HG03159 (cell line): ENCODE data around the gene EMX1.
"Not testable (repeated sequence)": the region's sequence is repeated elsewhere in the genome, so short reads cannot be mapped to it uniquely, and the experiment has no call there.

Experiments
- ATAC-seq: cut with Tn5 transposase; IDR thresholded peaks from one replicate; pipeline ENCODE4 v1.9.1; 2021; ENCODE audit warnings: mild to moderate bottlenecking, moderate library complexity; ENCODE audit not compliant: unreplicated experiment

EMX1 gene

DNA sequence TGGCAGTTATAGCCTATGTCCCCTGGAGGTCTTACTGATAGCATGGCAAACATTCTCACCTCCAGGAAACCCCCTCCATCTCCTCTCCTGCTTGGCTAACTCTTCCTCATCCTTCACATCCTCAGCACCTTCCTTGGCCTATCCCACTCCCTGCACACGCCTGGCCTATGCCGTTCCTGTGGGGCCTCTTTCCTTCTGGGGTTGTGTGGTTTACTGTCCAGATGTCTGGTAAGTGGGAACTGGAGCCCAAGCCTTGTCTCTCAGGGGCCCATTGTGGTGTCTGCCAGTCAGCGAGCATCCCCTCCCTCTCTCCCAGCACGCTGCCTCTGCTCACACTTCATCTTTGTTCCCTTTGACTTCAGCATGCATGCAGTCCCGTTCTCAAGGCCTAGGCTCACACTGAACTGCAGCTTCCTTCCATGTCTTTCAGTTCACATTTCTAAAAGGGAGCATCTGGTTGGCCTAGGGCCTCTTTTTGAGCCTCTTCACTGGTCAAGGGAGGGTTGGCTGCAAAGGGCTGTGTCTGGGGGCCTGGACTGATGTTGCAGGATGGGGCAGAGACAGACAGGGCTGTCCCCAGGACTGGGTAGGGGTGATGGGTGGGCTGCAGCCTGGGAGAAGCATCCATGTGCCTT is 17.0 kb upstream of the EMX1 start:
- no peak for ATAC-seq

DNA sequence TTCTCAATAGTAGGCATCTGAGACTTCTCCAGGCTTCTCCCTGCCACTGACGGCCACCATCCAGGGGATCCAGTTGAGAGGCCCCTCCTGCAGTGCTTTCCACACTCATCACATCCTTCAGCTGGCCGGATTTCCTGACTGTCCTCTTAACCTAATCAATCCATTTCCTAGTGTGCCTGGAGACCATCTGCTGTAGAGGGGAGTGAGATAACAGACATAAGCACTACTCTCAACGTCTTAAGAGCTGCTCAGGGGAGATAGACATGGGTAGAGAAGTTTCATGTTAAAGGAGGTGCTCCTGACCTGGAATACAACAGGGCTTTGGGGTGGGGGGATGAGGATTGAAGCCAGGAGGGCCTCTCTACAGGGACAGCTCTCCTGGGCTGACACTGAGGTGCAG is 15.9 kb upstream of the EMX1 start:
- no peak for ATAC-seq

DNA sequence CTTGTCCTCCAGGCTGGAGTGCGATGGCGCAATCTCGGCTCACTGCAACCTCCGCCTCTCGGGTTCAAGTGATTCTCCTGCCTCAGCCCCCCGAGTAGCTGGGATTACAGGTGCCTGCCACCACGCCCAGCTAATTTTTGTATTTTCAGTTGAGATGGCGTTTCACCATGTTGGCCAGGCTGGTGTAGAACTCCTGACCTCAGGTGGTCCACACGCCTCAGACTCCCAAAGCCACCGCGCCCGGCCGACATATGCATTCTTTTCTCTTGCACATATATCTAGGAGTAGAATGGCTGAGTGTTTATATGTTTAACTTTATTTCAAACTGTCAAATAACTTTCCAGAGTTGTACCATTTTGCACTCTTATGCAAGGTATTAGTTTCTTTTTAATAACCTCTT is 9.9 kb upstream of the EMX1 start:
- not testable (repeated sequence) for ATAC-seq

DNA sequence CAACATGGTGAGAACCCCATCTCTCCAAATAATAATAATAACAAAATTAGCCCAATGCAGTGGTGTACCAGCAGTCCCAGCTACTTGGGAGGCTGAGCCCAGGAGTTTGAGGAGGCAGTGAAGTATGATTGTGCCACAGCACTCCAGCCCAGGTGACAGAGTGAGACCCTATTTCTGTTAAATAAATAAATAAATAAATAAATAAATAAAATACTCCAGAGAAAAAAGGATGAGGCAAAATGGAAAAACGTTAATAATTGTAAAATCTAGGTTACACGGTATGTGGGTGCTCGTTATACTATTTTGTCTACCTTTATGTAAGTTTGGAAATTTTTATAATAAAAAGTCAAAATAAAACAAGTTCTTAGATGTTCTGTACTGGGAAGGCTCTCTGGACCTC is 8.6 kb upstream of the EMX1 start:
- no peak for ATAC-seq

DNA sequence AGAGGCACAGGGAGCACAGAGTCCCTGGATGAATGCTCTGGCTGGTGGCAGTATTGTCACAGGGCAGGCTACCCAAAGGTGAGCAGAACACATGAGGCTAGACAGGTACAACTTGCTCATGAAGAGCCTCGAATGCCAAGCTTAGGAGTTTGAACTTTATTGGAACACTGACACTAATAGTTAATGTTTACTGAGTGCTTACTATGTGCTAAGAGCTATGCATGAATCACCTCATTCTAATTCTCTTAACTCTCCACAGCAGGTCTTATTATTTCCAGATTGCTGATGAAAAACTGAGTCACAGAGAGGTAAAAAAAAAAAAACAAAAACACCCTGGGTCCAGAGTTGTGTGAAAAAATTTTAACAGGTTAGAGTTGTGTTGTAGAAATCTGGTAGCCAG is 6.1 kb upstream of the EMX1 start:
- no peak for ATAC-seq

DNA sequence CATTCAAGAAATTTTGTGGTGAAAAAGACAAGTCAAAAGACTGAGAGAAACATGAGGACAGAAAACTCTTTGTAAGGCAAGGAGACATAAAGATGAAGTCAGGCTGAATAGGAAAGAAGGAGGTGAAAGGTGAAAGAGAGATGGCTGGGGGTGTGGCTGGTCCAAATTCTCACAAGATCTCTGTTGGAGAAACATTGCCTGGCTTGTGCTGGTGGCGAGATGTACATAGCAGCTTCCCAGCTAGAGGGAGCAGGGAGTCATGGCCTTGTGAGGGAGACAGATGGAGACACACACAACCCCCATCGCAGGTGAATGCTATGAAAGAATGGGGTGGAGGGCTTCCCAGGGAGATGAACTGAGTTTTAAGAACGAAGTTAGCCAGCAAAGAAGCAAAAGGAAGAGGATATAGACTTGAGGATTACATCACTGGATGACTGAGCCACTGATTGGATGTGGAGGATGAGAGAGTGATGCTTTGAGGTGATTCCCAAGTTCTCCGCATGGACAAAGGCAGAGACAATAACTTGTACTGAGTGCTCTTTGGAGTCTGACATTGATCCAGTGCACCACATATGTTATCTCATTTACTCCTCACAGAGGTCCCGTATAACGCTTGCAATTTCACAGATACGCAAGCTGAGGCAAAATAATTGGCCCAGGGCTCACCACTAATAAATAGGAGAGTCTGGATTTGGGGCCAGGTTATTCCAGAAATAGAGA is 3.7 kb upstream of the EMX1 start:
- ATAC-seq: no peak

DNA sequence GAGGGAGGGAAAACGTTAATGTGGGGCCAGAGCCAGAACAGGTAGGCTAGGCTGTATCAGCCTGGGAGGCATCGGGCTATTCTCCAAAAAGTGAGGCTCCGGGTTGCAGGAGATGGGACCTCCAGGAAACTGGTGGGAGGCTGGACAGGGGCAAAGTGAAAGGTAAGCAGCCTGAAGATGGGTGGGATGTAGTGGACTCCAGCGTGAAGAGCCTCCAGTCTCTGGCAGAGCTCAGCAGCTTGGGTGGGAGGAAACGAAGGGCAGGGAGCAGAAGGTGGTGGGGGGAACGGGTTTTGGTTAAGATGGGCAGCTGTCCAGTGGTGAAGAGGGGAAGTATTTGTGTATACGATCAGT is 3.1 kb upstream of the EMX1 start:
- ATAC-seq: no peak

DNA sequence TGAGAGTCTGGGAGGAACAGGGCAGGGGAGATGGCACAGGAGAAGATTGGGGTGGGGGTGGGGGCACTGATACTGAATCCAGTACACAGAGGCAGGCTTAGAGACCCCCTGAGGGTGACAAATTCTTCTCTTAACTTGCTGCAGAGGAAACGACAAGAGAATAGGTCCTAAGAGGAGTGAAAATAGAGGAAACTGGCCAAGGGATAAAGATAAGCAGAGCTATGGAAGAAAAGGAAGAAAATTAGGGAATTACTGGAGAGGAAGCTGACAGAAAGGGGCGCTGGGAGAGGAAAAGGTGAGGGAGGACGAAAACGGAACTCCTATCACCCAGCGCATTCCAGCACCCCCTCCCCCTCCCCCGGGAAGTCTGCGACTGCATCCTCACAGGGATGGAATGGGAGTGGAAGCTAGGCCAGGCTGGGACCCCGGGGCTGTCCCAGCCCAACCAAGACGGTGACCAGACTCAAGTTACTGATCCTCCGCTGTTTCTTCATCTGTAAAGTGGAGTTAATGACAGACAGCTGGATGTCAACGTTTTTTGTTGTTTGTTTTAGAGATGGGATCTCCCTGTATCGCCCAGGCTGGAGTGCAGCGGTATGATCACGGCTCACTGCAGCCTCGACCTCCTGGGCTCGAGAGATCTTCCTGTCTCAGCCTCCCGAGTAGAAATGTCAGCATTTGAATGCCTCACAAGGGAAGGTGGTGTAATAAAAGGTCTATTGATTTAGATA is 2.6 kb upstream of the EMX1 start:
- ATAC-seq: no peak

DNA sequence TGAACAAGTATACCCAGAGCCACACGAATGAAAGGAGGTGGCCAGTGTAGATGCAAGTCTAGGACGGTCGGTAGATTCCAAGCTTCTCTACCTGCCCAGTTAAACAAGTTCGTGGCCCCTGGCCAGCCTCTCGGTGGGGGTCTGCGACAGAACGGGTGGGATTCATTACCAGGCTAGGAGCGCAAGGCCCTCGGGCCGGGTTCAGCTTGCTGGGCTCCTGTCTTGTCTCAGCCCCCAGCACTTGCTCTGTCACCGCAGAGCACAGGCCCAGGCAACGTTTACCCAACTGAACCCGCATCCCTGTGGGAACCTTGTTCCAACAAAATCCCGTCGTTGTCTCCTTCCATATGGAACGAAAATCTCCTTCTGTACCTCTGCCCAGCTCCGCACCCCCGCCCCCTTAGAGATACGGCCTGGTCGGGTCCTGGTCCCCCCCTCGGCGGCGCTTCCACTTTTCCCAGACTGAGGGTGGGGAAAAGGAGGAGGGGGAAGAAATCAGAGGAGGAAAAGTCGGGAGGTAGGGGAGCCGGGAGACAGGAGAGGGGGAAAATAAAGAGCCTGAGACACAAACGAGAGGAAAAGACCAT is 1.9 kb upstream of the EMX1 start:
- no peak for ATAC-seq

DNA sequence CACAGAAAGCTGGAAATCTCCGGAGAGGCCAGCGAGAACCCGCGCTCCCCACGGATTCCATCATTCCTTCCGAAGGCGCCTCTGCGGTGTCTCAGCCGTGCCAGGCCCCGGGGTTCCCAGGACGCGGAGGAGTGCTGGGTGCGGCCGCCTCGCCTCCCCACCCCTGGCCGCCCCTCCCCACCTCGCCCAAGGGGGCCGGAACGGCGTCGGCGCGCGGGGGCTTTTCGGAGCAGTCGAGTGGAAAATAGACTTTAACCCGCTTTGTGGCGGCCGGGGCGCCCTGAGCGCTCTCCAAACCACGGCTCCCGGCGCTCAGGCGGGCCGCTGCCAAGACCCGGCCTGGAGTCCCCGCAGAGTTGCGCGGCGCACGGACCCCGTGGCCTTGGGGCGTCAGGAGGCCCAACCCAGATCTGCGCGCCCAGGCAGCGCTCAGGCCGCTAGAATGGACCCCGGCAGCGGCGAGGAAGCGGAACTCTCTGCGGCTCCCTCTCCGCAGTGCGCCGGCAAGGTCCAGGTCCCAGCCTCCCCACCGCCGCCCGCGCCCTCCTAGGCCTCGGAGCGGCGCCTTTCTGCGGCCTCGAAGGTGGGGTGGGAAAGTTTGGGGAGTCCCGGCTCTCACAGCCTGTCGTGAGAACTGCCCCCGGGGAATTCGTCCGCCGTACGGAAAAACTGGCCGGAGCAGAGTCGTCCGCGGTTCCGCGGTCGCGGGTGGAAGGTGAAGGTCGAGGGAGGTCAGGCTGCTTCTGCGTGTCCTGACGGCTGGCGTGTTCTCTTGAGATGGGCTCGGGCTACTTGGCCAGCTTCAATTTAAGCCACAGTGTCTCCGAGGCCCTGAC is 1.2 kb upstream of the EMX1 start:
- ATAC-seq: peak; percentile 48

DNA sequence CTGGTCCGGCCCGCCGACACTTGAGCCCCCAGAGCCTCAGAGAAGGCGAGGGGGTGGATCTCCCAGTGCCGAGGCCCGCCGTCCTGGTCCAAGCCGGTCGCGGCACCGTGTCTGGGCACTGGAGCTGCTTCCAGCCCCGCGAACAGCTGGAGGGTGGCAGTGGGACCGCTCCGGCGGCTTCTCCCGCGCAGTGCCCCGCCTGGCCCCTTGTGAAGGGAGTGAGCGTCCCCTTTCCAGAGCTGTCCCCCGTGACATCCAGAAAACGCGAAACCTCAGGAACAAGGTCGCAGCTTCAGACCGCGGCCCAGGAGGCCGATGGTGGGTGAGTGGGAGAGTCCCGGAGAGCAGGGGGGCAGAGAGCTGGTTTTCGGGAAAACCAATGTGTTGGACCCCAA is 579 bp upstream of the EMX1 start:
- ATAC-seq: no peak

DNA sequence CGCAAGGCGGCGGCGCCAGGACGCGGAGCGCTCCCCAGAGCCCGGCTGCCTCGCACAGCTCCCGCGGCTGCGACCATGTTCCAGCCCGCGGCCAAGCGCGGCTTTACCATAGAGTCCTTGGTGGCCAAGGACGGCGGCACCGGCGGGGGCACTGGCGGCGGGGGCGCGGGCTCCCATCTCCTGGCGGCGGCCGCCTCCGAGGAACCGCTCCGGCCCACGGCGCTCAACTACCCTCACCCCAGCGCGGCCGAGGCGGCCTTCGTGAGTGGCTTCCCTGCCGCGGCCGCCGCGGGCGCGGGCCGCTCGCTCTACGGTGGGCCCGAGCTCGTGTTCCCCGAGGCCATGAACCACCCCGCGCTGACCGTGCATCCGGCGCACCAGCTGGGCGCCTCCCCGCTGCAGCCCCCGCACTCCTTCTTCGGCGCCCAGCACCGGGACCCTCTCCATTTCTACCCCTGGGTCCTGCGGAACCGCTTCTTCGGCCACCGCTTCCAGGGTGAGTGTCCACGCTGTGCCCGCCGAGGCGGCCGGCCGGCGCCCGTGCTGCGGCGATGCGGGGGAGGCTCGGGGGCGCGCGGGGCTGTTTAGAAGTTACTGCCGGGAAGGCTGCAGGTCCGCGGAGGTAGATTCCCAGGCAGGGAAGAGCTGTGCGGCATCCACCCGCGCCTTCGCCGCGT is 696 bp downstream of the EMX1 start:
- ATAC-seq: no peak

DNA sequence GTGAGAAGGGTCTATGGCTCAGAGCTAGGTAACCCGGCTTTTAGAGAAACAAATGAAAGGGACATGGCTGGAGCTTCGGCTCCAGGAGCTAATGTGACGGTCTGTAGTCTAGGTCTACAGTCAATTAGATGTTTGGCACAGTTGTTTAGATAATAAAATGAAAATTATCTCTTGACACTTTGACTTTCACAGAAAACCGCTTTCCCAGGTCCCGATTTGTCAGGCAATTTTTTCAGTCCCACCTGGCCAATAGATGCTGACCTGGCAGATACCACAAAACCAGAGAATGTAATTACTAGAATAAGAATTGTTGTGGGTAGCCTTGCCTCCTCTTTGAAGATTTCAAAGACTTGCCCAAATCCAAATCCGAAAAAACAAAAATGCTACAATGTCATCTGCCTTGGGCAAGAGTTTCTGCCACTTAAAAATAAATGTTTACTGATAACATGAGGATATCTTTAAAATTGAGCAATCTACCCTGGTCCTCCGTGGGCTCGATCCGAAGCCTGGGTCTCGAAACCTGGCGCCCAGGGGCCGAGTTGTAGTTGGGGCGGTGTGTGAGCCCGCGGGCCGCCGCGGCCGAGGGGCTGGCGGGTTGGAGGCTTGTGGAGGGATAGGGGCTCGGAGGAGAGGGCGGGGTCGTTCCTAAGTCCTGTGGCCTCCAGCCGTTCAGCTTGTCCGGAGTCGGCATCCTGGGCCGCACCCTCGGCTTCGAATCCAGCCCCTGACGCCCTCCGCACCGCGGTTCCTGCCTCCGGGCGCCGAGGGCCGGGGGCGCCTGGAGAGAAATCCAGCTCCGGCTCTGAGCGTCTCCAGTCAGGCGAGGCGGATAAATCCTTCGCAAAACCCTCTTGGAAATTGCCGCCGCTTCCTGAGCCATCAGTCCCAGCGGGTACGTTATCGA is 2.3 kb downstream of the EMX1 start:
- no peak for ATAC-seq

DNA sequence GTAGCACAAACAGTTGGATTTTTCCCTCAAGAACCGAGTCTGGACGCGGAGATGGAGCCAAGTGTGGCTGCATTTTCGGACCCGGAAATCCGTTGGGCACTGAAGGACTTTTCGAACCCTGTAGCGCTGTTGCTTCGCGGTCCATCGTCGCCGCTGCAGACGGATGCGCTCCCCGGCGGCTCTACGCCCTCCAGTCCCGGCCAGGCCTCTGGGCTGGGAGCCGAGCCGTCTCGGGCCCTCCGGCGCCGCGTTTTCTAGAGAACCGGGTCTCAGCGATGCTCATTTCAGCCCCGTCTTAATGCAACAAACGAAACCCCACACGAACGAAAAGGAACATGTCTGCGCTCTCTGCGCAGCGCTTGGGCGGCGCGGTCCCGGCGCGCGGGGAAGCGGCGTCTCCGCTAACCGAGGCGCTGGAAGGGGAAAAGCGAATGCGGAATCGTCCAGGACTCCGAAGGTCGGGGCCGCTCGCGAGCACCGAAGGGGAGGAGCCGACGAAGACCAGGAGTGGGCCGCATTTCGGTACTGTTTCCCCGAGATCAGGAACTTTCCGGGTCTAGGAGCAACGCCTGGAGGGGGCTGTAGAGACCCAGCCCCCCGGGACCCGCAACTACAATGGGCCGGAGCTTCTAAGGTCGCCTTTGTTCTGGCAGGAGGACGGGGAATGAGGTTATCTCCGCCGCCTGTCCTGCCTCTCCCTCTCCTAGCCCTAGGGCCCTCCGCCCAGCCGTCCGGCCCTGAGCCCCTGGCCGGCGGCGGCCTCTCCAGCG is 3.2 kb downstream of the EMX1 start:
- ATAC-seq: no peak

DNA sequence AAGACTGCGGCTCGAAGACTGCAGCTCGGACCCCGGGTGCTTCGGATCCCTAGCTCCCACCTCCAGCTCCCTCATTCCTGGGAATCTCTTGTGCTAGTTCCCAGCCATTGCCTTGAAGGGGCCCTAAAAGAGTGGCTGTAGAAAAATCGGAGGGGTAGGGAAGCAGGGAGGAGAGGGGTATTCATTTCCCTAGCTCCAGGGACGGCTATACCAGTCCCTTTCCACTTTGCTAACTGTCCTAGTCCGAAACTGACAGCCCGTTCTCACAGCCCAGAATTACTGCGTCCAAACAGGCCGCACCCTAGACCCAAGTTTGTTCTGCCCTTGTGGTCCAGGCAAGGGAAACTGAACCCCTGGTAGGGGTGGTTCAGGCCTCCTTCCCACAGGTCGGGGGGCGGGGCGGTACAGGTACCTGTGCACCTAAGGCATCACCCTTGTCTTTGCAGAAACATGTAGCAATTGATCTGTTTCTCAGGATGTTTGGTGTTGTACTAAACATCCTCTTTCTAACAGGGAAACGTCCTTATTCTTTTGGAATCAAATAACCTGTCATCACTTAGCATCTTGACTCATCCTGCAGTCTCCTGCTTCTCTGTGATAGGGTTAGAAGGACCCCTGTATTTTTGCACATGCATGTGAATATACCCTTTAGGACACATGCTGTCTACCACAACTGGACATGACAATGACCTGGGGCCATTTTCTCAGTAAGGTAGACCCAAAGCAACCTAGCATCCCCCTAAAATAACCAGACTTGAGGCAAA is 4.0 kb downstream of the EMX1 start:
- ATAC-seq: no peak

DNA sequence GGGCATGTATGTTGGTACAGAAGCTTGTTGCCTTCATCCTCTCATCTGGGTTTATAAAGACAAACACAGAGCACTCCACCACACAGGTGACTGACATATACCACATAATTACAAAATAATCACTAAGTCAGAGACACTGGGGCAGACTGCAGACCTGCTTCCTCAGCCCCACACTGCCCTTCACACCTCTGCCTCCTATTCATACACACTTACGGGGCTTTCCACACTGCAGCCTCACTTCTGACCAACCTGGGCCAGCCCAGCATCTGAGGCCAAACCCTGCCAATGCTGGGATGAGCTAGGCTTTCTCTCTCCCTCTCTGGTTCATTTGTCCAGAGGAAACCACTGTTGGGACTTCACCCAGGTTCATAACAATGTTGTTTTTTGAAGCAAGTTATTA is 4.5 kb downstream of the EMX1 start:
- ATAC-seq: no peak

DNA sequence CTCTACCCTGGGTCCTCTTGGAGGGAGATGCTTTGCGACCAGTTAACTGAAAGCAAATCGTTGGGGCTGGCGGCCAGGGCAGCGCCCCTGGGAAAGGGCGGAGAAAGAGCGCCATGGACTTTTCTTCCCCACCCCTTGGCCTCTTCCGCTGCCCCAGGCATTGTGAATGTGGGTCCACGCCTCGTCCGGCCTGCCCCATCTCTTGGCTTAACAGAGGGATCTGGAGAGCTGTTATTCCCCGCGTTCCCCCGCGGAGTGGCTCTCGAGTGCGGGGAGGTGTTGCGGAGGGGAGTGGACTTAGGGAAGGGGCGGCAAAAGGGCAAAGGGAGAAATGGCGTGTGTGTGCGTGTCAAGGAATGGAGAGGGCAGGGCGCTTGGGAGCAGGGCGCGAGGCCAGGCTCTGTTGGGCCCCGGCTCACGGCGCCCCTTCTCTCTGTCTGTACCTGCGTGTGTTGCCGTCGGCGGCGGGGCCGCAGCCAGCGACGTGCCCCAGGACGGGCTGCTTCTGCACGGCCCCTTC is 6.6 kb downstream of the EMX1 start:
- ATAC-seq: no peak
